Fibroblast of mammary gland (primary cell): ENCODE data around the gene GPR157.

Experiments used
- DNase-seq: peaks from one replicate; pipeline ENCODE4 v3.0.0-alpha.2; 2010; ENCODE audit warnings: low read depth
- H3K4me3 ChIP-seq: 2 replicates; pipeline ENCODE4 v1.5.1; 2011; ENCODE audit warnings: low read depth, mild to moderate bottlenecking, low read length, moderate library complexity; ENCODE audit not compliant: control insufficient read depth
- TF ChIP-seq, protein P1 (sequence below): conservative IDR thresholded peaks from 2 replicates; pipeline ENCODE4 v1.5.1; 2011; ENCODE audit warnings: low read depth, low read length, inconsistent platforms; ENCODE audit not compliant: control insufficient read depth, insufficient read depth

Gene GPR157

DNA sequence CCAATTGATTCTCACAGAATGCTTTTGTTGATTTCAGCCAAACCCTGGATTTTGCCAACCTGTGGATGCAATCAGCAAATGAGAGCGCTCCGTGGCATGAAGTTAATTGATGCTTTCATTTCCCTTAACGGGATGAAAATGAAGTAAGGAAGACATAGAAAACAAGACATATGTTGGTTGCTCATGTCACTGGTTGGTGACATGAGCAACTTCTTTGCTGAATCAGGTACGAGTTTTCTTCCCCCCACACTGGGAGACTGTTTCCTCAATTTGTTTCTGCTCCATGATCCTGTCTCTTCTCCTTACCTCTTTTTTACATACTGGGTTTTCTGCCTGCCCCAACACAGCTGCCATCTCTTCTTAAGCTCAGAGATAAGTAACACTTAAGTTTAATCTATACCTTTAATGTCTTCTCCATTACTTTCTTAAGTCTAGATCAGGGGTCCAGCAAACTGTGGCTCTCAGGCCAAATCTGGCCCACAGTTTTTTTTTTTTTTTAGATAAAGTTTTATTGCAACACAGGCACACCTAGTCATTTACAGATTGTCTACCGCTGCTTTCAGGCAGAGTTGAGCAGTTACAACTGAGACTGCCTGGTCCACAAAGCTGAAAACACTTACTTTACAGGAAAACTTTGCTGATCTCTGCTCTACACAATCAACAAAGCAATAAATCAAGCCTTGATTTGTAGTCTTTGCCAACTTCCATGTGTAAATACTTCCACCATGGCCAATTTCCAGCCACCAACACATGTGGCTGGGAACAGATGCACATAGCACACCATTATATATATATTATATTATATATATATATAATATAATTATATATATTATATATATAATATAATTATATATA lies 13.3 kb downstream of the GPR157 start:
- TF ChIP-seq, protein P1, sequence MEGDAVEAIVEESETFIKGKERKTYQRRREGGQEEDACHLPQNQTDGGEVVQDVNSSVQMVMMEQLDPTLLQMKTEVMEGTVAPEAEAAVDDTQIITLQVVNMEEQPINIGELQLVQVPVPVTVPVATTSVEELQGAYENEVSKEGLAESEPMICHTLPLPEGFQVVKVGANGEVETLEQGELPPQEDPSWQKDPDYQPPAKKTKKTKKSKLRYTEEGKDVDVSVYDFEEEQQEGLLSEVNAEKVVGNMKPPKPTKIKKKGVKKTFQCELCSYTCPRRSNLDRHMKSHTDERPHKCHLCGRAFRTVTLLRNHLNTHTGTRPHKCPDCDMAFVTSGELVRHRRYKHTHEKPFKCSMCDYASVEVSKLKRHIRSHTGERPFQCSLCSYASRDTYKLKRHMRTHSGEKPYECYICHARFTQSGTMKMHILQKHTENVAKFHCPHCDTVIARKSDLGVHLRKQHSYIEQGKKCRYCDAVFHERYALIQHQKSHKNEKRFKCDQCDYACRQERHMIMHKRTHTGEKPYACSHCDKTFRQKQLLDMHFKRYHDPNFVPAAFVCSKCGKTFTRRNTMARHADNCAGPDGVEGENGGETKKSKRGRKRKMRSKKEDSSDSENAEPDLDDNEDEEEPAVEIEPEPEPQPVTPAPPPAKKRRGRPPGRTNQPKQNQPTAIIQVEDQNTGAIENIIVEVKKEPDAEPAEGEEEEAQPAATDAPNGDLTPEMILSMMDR: no peak
- no peak overlapping the region for H3K4me3 ChIP-seq
- DNase-seq: peak; percentile 70

DNA sequence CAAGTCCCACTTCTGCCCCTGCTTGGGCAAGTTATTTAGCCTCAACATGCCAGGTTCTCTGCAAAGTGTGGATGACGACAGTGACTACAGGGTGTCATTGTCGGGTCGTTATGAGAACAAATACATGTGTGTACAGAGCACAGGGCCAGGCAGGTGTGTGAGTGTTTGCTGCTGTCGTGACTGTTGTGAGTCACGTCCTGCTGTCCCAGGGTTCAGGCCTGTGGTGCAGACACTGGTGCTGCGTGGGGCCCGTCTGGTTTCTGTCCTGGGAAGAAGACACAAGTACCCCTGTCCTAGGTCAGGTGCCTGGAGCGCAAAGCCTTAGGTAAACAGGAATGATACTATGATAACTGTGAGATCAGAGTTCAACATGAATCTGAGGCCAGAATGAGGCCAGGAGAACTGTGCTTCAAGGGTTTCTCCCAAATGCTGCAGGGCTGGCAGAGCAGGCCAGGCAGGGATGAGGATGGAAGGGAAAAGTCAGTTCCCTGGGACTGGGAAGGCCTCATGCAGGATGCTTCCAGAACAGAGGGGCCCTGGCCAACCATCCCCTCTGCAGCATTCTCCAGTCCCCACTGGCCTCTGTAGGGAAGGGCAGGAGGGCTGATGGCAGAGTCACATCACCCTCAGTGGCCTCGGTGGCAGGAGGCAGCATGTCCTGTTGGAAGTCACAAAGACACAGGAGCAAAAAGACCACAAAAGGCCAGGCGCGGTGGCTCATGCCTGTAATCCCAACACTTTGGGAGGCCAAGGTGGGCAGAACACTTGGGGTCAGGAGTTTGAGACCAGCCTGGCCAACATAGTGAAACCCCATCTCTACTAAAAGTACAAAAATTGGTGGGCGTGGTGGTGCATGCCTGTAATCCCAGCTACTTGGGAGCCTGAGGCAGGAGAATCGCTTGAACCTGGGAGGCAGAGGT lies 15.7 kb downstream of the GPR157 start:
- H3K4me3 ChIP-seq: no peak overlapping the region
- no peak for DNase-seq
- TF ChIP-seq, protein P1: no peak

DNA sequence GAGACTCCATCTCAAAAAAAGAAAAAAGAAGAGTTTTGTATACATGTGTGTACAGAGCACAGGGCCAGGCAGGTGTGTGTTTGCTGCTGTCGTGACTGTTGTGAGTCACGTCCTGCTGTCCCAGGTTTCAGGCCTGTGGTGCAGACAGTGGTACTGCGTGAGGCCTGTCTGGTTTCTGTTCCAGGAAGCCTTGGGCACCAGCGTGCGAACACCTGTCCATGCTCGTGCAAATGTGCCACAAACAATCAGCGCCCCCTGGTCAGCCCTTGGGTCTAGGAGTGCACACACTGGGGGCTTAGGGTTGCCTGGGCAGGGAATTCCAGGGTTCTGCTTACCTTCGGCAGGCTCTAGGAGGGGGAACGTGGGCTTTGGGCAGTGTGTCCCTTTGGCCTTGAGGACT lies 16.9 kb downstream of the GPR157 start:
- TF ChIP-seq, protein P1: no peak
- no peak overlapping the region for H3K4me3 ChIP-seq
- DNase-seq: no peak

DNA sequence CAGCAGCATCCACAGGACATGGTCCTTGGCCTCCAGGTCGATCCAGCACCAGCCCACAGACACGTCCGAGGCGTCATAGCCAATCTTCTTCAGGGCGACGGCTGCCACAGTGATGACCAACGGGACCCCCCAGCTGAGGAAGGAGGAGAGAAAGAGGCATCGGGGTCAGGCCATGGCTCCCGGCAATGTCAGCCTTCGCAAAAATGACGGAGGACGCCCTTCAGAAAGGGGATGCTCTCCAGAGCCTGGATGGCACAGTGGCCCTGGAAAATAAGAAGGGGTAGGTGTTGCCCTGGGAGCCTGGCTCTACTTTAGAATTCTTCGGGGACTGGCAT lies 17.6 kb downstream of the GPR157 start:
- DNase-seq: no peak
- no peak overlapping the region for H3K4me3 ChIP-seq
- TF ChIP-seq, protein P1: no peak

DNA sequence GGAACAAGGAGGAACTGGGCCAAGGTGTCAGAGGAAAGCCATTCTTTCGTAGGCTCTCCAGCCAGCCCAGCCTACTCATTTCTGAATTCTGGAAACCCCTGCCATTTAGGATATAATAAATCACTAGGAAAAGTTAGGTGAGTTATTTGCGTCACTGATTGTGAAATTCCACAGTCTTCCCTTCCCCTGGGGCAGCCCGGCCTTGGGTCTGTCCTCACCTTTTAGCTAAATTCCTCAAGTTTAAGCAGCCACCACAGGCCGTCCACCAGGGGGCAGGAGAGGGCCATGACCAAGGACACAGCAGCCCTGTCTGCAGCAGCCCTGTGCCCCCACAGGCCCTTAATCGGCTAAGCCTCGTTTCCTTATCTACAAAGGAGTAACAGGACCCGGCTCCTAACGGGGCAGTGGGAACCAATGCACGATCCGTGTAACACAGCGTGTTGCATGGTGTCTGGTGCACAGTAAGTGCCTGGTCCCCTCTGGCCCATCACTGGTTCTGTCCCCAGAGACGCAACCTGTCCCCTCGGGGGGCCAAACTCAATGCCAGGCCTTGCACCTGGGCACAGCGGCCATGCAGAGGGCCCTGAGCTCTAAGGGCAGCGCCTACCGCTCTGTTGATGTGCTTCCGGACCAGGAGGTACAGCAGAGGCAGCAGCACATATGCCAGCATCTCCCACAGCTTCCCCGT lies 18.1 kb downstream of the GPR157 start:
- TF ChIP-seq, protein P1: peak; percentile 86
- peak; percentile 94 for DNase-seq
- H3K4me3 ChIP-seq: no peak overlapping the region

DNA sequence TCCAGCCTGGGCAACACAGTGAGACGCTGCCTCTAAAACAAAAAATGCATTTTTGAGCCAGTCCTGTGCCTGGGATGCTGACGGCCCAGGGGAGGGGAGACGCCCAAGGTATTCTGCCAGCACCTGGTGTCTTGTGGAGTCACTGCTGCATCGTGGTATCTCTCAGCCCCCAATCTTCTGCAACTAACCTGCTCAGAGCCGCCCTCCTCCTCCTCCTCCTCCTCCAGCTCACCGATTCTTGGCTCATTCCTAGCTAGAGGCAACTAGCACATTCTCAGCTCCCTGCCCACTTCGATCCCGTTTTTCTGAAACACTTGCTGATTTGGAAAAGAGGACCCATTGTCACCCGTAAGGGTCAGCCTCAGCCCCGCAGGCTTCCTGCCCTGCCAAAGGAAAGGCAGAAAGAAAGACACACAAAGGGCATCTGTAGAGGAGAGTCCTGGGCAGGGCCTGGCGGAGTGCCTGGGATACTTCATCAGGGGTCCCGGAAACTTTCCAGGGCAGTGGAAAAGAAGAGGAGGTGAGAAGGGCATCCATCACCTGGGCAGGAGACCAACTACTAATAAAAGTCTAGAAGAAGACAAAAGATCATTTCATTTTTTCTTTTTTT lies 20.7 kb downstream of the GPR157 start:
- TF ChIP-seq, protein P1: no peak
- H3K4me3 ChIP-seq: no peak overlapping the region
- DNase-seq: no peak
